Measurements from ENCODE around the gene ANGPT4.

ANGPT4 gene

DNA sequence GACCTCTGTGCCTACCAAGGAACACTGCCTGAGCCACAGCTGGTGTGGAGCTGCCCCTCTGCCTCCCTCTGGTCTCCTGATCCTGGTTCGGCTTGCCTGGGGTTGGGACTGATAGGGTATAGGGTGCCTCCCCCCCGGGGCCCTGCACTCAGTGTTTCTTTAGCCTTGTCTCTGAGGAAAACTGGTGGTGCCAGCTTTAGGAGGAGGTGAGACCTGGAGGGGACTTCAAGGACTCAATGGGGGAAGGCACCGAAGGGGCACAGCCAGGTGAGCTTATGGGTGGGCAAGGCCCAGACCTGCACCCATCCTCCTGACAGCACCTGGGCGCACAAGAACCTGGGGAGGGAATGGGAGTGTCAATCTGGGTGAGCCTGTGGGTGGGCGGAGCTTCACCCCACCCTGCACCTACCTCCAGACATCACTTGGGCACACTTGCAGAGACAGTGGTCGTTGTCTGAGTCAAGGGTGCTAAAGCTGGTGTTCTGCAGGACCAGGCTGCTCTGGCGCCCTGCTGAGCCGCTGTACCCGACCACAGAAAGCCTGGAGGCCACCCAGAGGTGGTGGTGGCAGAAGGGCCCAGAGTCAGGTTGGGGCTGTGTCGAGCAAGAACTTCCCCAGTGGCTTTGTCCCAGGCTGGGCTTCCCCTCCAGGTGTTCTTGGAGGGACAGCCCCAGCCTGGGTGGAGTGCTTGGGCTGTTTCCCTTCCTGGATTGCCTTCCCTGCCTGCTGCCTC is 42.1 kb downstream of the ANGPT4 start:
- TF ChIP-seq CTCF (IDR thresholded peaks at IDR 0.05; ENCODE audit: low read depth, low read length), result no peak
- no peak for DNase-seq (ENCODE audit: extremely low read depth, low read depth)

DNA sequence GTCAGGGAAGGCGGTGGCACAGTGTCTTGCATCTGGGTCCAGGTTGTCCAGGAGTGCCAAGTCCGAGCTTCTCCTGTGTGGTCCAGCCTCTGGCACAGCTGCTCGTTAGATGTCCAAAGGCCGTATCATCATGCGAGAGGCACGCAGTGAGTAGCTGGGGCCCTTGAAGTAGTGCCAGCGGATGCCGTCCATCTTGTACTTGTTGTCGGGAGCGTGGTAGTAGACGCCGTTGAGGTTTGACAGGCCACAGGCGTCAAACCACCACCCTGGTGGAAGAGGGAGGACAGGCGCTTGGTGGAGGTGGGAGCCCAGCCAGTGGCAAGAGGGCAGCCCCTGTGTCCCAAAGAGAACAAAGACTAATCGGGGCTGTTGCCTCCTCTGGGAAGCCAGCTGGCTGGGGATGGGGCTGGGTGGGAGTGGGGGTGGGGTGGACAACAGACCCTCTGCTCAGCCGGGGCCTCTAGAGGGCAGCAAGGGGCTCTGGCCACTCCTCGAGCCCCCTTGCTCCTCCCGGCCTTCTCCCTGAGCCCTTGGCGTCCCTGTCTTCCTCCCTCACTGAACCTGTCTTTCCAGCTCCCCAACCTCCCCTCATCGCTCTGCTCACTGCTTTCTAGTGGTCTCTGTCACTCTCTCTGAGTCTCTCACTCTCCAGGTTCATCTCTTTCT is 43.1 kb downstream of the ANGPT4 start:
- no peak for TF ChIP-seq CTCF (IDR thresholded peaks at IDR 0.05; ENCODE audit: low read depth, low read length)
- DNase-seq (ENCODE audit: extremely low read depth, low read depth), result no peak

DNA sequence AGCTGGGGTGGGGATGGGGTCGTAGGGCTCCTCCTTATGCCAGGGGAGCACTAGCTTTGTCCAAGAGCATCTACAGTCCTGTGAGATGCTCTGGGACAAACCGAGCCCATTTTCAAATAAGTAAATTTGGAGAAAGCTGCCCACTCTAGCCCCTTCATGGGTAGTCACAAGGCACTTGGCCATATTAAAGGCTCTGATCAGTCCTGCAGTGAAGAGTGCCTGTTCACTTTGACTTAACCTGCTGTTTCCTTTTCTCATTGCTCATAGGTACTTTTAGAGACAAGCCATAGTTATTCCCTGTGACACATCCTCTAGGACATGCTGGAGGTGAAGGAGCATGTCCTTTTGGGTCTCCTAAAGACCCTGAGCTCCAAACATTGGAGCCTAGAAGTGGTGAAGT is 44.2 kb downstream of the ANGPT4 start:
- DNase-seq (ENCODE audit: extremely low read depth, low read depth), result no peak
- TF ChIP-seq CTCF (IDR thresholded peaks at IDR 0.05; ENCODE audit: low read depth, low read length), result no peak

DNA sequence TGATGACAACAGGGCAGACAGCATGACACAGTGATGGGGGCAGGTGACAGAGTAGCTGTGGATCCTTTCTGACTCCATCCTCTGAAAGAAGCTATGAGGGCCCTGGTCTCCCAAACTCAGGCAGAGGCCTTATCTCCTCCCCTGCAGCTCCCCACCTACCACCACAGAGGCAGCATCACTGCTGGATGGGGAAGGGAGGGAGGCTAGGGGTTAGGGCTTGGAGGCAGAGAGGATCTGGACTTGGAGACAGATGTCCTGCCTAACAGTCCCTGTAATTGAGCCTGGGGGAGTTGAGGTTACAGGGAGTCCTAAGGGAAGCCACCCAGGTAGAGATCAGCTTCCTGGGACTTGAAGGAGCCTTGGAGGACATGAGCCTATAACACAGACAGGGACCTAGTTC is 44.7 kb downstream of the ANGPT4 start:
- DNase-seq (ENCODE audit: extremely low read depth, low read depth), result no peak
- TF ChIP-seq CTCF (IDR thresholded peaks at IDR 0.05; ENCODE audit: low read depth, low read length), result no peak

DNA sequence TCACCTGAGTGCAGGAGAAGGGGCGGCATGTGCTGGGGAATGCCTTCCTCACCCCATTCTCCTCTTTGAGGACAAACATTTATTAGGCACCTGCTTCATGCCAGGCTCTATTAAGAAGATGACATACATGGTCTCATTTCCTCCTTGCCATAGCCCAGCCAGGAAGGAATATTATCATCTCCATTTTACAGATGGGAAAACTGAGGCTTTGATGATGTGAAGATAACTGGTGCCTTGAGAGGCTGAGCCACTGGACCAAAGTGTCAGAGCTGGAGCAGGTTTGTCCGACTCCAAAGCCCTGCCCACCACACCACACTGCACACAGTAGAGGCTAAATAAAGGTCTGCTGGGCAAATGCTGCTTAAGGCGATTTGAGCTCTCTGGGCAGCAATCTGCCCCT is 45.4 kb downstream of the ANGPT4 start:
- TF ChIP-seq CTCF (IDR thresholded peaks at IDR 0.05; ENCODE audit: low read depth, low read length), result no peak
- no peak for DNase-seq (ENCODE audit: extremely low read depth, low read depth)

DNA sequence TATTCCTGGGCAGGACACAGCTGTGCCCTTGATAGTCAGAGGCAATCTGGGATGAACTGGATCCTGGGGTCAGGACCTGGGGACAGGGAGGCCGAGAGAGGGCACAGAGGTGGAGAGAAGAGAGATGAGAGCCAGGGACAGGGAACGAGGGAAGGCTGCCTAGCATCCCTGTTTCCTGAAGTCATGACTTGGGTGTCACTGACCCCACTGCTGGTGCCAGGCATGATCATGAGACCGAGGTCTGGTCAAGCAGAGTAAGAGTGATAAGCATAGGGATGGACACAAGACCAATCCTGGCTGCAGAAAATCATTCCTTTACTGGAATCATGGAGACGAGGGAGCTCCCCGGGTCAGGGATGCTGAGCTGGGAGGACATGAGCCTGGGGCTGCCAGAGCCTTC is 46.5 kb downstream of the ANGPT4 start:
- DNase-seq (ENCODE audit: extremely low read depth, low read depth), result no peak
- no peak for TF ChIP-seq CTCF (IDR thresholded peaks at IDR 0.05; ENCODE audit: low read depth, low read length)

DNA sequence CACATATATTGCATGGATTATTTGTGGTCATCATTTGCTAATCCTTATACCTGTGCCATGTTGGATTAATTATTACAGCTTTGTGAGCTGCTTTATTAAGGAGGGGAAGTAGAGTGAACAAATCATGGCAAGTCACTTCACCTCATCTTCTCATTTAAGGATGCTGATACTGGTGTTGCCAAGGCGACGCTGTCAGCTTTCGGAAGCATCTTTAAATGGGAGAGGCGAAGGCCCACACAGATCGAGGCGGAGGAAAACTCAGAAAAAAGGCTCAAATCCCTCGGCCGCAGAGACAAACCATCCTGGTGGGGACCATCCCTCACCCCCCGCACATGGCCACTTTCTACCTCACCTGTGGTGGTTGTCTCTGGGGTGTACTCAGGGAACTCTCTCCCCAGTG is 47.9 kb downstream of the ANGPT4 start:
- no peak for DNase-seq (ENCODE audit: extremely low read depth, low read depth)
- TF ChIP-seq CTCF (IDR thresholded peaks at IDR 0.05; ENCODE audit: low read depth, low read length), result no peak
